Type B pancreatic cell (in vitro differentiated cells): Measurements from ENCODE around the gene FRS2. TPM values are rescaled to one million over a fixed set of nuclear protein-coding genes. Genes with fewer than 3 reads are reported as not detected.

Source experiments
- DNase-seq: peaks from one replicate; pipeline ENCODE4 v3.0.0; 2021; ENCODE audit warnings: mixed read lengths; ENCODE audit not compliant: unreplicated experiment; ENCODE audit errors: extremely low spot score
- H3K27ac Mint-ChIP-seq: 2 replicates; pipeline ENCODE4 v1.8.0; 2021; ENCODE audit warnings: mild to moderate bottlenecking, mixed read lengths
- H3K27me3 Mint-ChIP-seq: 2 replicates; pipeline ENCODE4 v1.8.0; 2021; ENCODE audit warnings: mixed read lengths
- H3K36me3 Mint-ChIP-seq: 2 replicates; pipeline ENCODE4 v1.8.0; 2021; ENCODE audit warnings: mixed read lengths
- H3K4me1 Mint-ChIP-seq: one replicate; pipeline ENCODE4 v1.8.0; 2021; ENCODE audit warnings: mixed read lengths; ENCODE audit not compliant: unreplicated experiment
- H3K4me3 Mint-ChIP-seq: 2 replicates; pipeline ENCODE4 v1.8.0; 2021; ENCODE audit warnings: mild to moderate bottlenecking, mixed read lengths
- H3K9me3 Mint-ChIP-seq: 2 replicates; pipeline ENCODE4 v1.8.0; 2021; ENCODE audit warnings: mixed read lengths
- total RNA-seq: library from RNA; stranded (reverse); gene quantifications from 2 replicates; pipeline ENCODE4 v1.2.1, GENCODE V29; 2021; ENCODE audit warnings: low replicate concordance
- TF ChIP-seq, protein P1 (sequence below): fragments of 200-600 bp; sonication (generic); conservative IDR thresholded peaks from 2 replicates; pipeline ENCODE4 v1.5.0; 2021; ENCODE audit warnings: antibody characterized with exemption, mild to moderate bottlenecking

Gene FRS2
- total RNA-seq, 1 donor from 2014 or later = 39.5 TPM

DNA sequence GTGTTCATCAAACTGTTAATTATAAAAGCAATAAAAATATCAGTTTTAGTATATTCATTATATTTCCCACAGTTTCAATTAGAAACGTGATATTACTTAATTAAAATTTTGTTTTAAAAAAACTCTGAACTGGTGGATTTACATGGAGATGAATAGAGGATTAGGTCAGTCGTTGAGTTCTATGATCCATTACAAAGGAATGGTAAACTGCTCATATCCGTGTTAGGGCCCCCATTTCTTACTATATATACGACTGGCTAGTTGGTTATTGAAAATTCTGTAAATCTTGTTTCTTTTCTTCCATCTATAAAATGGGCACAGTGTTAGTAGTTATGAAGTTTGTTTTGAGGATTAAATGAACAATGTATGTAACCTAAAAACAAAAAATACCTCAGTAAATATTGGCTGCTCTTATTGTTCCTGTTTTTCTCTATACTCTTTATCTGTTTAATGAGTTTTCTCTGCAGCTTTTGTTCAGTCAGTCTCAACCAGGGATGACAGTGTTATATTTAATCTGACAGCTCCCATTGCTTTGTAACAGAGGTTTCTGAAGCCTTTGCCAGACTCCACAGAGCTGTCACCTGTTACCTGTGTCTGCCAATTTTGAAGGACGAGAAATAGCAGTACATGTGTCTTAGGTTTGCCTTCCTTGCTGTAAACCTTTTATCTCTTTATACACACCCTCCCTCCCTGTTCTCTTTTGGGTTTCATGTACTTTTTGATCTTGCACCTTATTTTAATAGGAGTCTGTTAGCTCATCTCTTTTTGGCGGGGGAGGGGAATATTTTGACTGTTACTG lies 41.5 kb downstream of the FRS2 start:
- Mint-ChIP-seq H3K4me3 (no peak overlapping the region), H3K27me3 (no peaks in the 10 kb centered on the region), H3K36me3 (no peaks in the 10 kb centered on the region), H3K9me3 (no peaks in the 10 kb centered on the region), H3K4me1 (peaks cover 58% of the 10 kb centered on the region), H3K27ac (no peak overlapping the region)
- no peak for DNase-seq
- TF ChIP-seq, protein P1, sequence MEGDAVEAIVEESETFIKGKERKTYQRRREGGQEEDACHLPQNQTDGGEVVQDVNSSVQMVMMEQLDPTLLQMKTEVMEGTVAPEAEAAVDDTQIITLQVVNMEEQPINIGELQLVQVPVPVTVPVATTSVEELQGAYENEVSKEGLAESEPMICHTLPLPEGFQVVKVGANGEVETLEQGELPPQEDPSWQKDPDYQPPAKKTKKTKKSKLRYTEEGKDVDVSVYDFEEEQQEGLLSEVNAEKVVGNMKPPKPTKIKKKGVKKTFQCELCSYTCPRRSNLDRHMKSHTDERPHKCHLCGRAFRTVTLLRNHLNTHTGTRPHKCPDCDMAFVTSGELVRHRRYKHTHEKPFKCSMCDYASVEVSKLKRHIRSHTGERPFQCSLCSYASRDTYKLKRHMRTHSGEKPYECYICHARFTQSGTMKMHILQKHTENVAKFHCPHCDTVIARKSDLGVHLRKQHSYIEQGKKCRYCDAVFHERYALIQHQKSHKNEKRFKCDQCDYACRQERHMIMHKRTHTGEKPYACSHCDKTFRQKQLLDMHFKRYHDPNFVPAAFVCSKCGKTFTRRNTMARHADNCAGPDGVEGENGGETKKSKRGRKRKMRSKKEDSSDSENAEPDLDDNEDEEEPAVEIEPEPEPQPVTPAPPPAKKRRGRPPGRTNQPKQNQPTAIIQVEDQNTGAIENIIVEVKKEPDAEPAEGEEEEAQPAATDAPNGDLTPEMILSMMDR = no peak

- no peak overlapping the region for H3K27ac Mint-ChIP-seq
- H3K4me1 Mint-ChIP-seq = peaks cover 58% of the 10 kb centered on the region
- TF ChIP-seq, protein P1 = no peak
- no peaks in the 10 kb centered on the region for H3K36me3 Mint-ChIP-seq
- no peak overlapping the region for H3K4me3 Mint-ChIP-seq
- no peak for DNase-seq
- no peaks in the 10 kb centered on the region for H3K27me3 Mint-ChIP-seq
- H3K9me3 Mint-ChIP-seq = no peaks in the 10 kb centered on the region
Measured at GRCh38 chr12:69512820-69513219, 42.6 kb downstream of the FRS2 start.

GRCh38 chr12:69513297-69513696 lies 43.1 kb downstream of the FRS2 start:
- H3K27me3 Mint-ChIP-seq = no peaks in the 10 kb centered on the region
- TF ChIP-seq, protein P1 = no peak
- peaks cover 3% of the 10 kb centered on the region for H3K36me3 Mint-ChIP-seq
- no peak for DNase-seq
- H3K27ac Mint-ChIP-seq = no peak overlapping the region
- no peak overlapping the region for H3K4me3 Mint-ChIP-seq
- peaks cover 4% of the 10 kb centered on the region for H3K9me3 Mint-ChIP-seq
- H3K4me1 Mint-ChIP-seq = peaks cover 62% of the 10 kb centered on the region

DNA sequence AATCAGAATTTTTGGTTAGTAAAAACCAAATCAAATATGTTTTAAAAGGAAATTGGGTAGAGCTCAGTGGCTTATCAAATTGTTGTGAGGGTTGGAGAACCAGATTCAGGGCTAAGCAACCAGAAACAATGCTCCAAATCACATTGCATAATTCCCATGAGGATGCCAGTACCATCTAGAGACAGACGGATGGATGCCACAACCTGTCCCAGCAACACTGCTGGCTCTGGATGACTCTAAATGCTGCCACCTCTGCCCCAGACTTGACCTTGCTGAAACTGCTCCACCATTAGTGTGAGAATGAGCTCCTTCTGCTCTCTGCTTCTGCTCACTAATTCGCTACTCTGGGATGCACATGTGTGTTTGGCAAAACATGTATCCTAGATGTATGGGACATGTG lies 43.9 kb downstream of the FRS2 start:
- Mint-ChIP-seq H3K36me3 (peaks cover 4% of the 10 kb centered on the region), H3K27ac (no peak overlapping the region), H3K27me3 (no peaks in the 10 kb centered on the region), H3K9me3 (peaks cover 4% of the 10 kb centered on the region), H3K4me1 (peaks cover 56% of the 10 kb centered on the region), H3K4me3 (no peak overlapping the region)
- TF ChIP-seq, protein P1 = no peak
- no peak for DNase-seq

DNA sequence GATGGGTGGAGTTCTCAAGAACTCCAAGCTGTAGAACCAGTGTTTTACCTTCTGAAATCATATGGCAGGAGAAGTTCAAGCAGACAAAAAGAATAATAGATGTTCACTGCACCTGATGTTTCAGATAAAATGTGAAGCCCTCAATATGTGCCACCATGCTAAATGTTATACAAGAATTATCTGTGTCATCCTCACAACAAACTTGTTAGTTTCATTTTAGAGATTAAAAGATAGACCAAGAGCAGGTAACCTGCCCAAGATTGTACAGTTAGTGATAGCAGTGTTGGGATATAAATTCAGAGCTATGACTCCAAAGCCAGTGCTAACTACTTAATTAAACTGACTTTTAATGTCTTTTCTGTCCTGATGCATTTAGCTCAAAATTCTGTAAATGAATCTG lies 44.7 kb downstream of the FRS2 start:
- no peak overlapping the region for H3K4me3 Mint-ChIP-seq
- peaks cover 50% of the 10 kb centered on the region for H3K4me1 Mint-ChIP-seq
- TF ChIP-seq, protein P1 = no peak
- no peak overlapping the region for H3K27ac Mint-ChIP-seq
- H3K27me3 Mint-ChIP-seq = no peaks in the 10 kb centered on the region
- peaks cover 11% of the 10 kb centered on the region for H3K36me3 Mint-ChIP-seq
- peaks cover 4% of the 10 kb centered on the region for H3K9me3 Mint-ChIP-seq
- DNase-seq = no peak
